Caco-2 (cell line): ENCODE measurements around the gene COL4A6. TPM values are rescaled to one million over a fixed set of nuclear protein-coding genes. Genes with fewer than 3 reads are reported as not detected.
A peak's percentile ranks its signal among the peaks of the same experiment; 100 is the strongest.

Source experiments
- BruUV-seq: library from RNA; stranded (reverse); fragments of 400-500 nt; replicated peaks from 2 replicates; lab custom pipeline; 2021; lab: Mats Ljungman, UMichigan
- CTCF ChIA-PET: fragments of 300-600 bp; sonication (Branson Sonifier 250); formaldehyde crosslinking; loops from one replicate; lab custom pipeline; 2022; ENCODE audit warnings: antibody characterized with exemption; lab: Charles Lee
- POLR2A ChIA-PET: fragments of 300-600 bp; sonication (Branson Sonifier 250); formaldehyde crosslinking; loops from one replicate; lab custom pipeline; 2022; ENCODE audit warnings: antibody characterized with exemption; lab: Charles Lee
- DNase-seq, 2 experiments: peaks; one replicate each; pipeline versions ENCODE4 v3.0.0 to v3.0.0-alpha.2; 2020 to 2022
- H3K27me3 ChIP-seq: replicated peaks from 2 replicates; pipeline ENCODE4 v1.6.0; 2011; ENCODE audit warnings: low read length; ENCODE audit not compliant: control insufficient read depth, insufficient read depth
- H3K36me3 ChIP-seq: 2 replicates; pipeline ENCODE4 v1.5.1; 2011; ENCODE audit warnings: low read length; ENCODE audit not compliant: control insufficient read depth, insufficient read depth
- H3K4me1 ChIP-seq: fragments of 250-450 bp; sonication (Bioruptor Pico); 2 replicates; pipeline ENCODE4 v1.5.1; 2020; ENCODE audit warnings: mild to moderate bottlenecking
- H3K4me3 ChIP-seq: 2 replicates; pipeline ENCODE4 v1.5.1; 2011; ENCODE audit warnings: low read depth, mild to moderate bottlenecking, control low read depth, low read length
- H3K9me3 ChIP-seq: fragments of 250-450 bp; sonication (Bioruptor Pico); 2 replicates; pipeline ENCODE4 v1.5.1; 2020; ENCODE audit warnings: mild to moderate bottlenecking, moderate library complexity
- H3K27ac Mint-ChIP-seq: one replicate; pipeline ENCODE4 v1.8.0; 2022; ENCODE audit warnings: mixed read lengths; ENCODE audit not compliant: unreplicated experiment
- H3K27me3 Mint-ChIP-seq: one replicate; pipeline ENCODE4 v1.8.0; 2022; ENCODE audit warnings: mixed read lengths; ENCODE audit not compliant: insufficient read depth, unreplicated experiment
- H3K36me3 Mint-ChIP-seq: one replicate; pipeline ENCODE4 v1.8.0; 2022; ENCODE audit warnings: mild to moderate bottlenecking, mixed read lengths; ENCODE audit not compliant: insufficient read depth, unreplicated experiment
- H3K4me1 Mint-ChIP-seq: one replicate; pipeline ENCODE4 v1.8.0; 2022; ENCODE audit warnings: low read depth, mixed read lengths; ENCODE audit not compliant: unreplicated experiment
- H3K4me3 Mint-ChIP-seq: one replicate; pipeline ENCODE4 v1.8.0; 2022; ENCODE audit warnings: mild to moderate bottlenecking, moderate library complexity, mixed read lengths; ENCODE audit not compliant: unreplicated experiment
- H3K9me3 Mint-ChIP-seq: one replicate; pipeline ENCODE4 v1.8.0; 2022; ENCODE audit warnings: mixed read lengths; ENCODE audit not compliant: unreplicated experiment
- CTCF ChIP-seq, 2 experiments: fragments of 200-600 bp in 1 of 2; IDR thresholded peaks; 1 replicate in 1 of 2; 2 replicates in 1 of 2; pipeline versions ENCODE4 v1.5.1 to v1.8.0; 2011 to 2022; ENCODE audit warnings: antibody characterized with exemption in 1 of 2, control low read depth in 1 of 2, inconsistent platforms in 1 of 2, low read depth in 1 of 2, low read length in 1 of 2, mild to moderate bottlenecking in 1 of 2, moderate library complexity in 1 of 2; ENCODE audit not compliant: insufficient read depth in 1 of 2, severe bottlenecking in 1 of 2, unreplicated experiment in 1 of 2
- intact Hi-C: fragments of 100-400 bp; cut with micrococcal nuclease; formaldehyde crosslinking; loops from one replicate; pipeline ENCODE4 v1.10.0; 2022; ENCODE audit not compliant: unreplicated experiment
- total RNA-seq: library from RNA; stranded (reverse); gene quantifications from 2 replicates; pipeline ENCODE4 v1.2.3, GENCODE V29; 2022

The COL4A6 gene
- total RNA-seq, 1 experiment from 2014 or later = 16.0 TPM

- intact Hi-C loops = no loop called here
- Histone ChIP-seq H3K27me3 (no peaks in the 10 kb centered on the region), H3K9me3 (no peaks in the 10 kb centered on the region), H3K36me3 (no peaks in the 10 kb centered on the region), H3K4me3 (no peak overlapping the region), H3K4me1 (peaks cover 42% of the 10 kb centered on the region)
- no peak for TF ChIP-seq CTCF (IDR thresholded peaks at IDR 0.05; ENCODE audit: insufficient read depth in 1 of 2, low read depth in 1 of 2, low read length in 1 of 2, severe bottlenecking in 1 of 2, unreplicated experiment in 1 of 2)
- BruUV-seq = no TSS peak
- ChIA-PET POLR2A (no interaction called here), CTCF (no interaction called here)
- Mint-ChIP-seq H3K4me3 (no peak overlapping the region), H3K9me3 (no peaks in the 10 kb centered on the region), H3K27ac (peak overlapping the region; percentile 51), H3K4me1 (peaks cover 8% of the 10 kb centered on the region), H3K36me3 (peaks cover 4% of the 10 kb centered on the region), H3K27me3 (no peaks in the 10 kb centered on the region)
- DNase-seq = peak in 1 of 2 experiments; percentile 37
Observed at GRCh38 chrX:108312957-108313356, 125.3 kb downstream of the COL4A6 start.

- no peaks in the 10 kb centered on the region for H3K36me3 ChIP-seq
- H3K36me3 Mint-ChIP-seq = peaks cover 4% of the 10 kb centered on the region
- no peaks in the 10 kb centered on the region for H3K9me3 Mint-ChIP-seq
- intact Hi-C loops = no loop called here
- H3K27ac Mint-ChIP-seq = peak overlapping the region; percentile 51
- no peaks in the 10 kb centered on the region for H3K9me3 ChIP-seq
- no peaks in the 10 kb centered on the region for H3K27me3 ChIP-seq
- POLR2A ChIA-PET = no interaction called here
- peaks cover 8% of the 10 kb centered on the region for H3K4me1 Mint-ChIP-seq
- no peaks in the 10 kb centered on the region for H3K27me3 Mint-ChIP-seq
- H3K4me3 ChIP-seq = no peak overlapping the region
- no peak overlapping the region for H3K4me3 Mint-ChIP-seq
- BruUV-seq = no TSS peak
- no peak for TF ChIP-seq CTCF (IDR thresholded peaks at IDR 0.05; ENCODE audit: insufficient read depth in 1 of 2, low read depth in 1 of 2, low read length in 1 of 2, severe bottlenecking in 1 of 2, unreplicated experiment in 1 of 2)
- H3K4me1 ChIP-seq = peaks cover 51% of the 10 kb centered on the region
- CTCF ChIA-PET = no interaction called here
- no peak for DNase-seq
Observed at GRCh38 chrX:108312011-108312410, 126.2 kb downstream of the COL4A6 start.

- peaks cover 8% of the 10 kb centered on the region for H3K4me1 Mint-ChIP-seq
- H3K27me3 Mint-ChIP-seq = no peaks in the 10 kb centered on the region
- Histone ChIP-seq H3K4me1 (peaks cover 55% of the 10 kb centered on the region), H3K9me3 (no peaks in the 10 kb centered on the region), H3K36me3 (no peaks in the 10 kb centered on the region), H3K4me3 (no peak overlapping the region), H3K27me3 (no peaks in the 10 kb centered on the region)
- peaks cover 4% of the 10 kb centered on the region for H3K36me3 Mint-ChIP-seq
- intact Hi-C loops = no loop called here
- no peak for DNase-seq
- no peak for TF ChIP-seq CTCF (IDR thresholded peaks at IDR 0.05; ENCODE audit: insufficient read depth in 1 of 2, low read depth in 1 of 2, low read length in 1 of 2, severe bottlenecking in 1 of 2, unreplicated experiment in 1 of 2)
- H3K4me3 Mint-ChIP-seq = no peak overlapping the region
- BruUV-seq = no TSS peak
- H3K9me3 Mint-ChIP-seq = no peaks in the 10 kb centered on the region
- ChIA-PET POLR2A (no interaction called here), CTCF (no interaction called here)
- H3K27ac Mint-ChIP-seq = no peak overlapping the region
Observed at GRCh38 chrX:108310506-108310905, 127.7 kb downstream of the COL4A6 start.
